WTC11 (cell line): Measurements from ENCODE around the gene ADM5. TPM values are rescaled to one million over a fixed set of nuclear protein-coding genes. Genes with fewer than 3 reads are reported as not detected.

Source experiments
- ATAC-seq: fragments of 200-7000 bp; cut with Tn5 transposase; 2 replicates; pipeline ENCODE4 v1.10.0; 2021; ENCODE audit warnings: mild to moderate bottlenecking, moderate library complexity
- CTCF ChIA-PET: fragments of 300-600 bp; sonication (Branson Sonifier 250); formaldehyde crosslinking; loops from one replicate; lab custom pipeline; 2021; ENCODE audit warnings: antibody characterized with exemption; lab: Charles Lee
- POLR2A ChIA-PET: fragments of 350-600 bp; sonication (Branson Sonifier 250); formaldehyde crosslinking; loops from one replicate; lab custom pipeline; 2021; ENCODE audit warnings: antibody characterized with exemption; lab: Charles Lee
- DNase-seq: peaks from one replicate; pipeline ENCODE4 v3.0.0; 2021; ENCODE audit warnings: low spot score
- H3K27ac Mint-ChIP-seq: 2 replicates; pipeline ENCODE4 v1.8.0; 2021; ENCODE audit warnings: mixed read lengths
- H3K27me3 Mint-ChIP-seq: 2 replicates; pipeline ENCODE4 v1.8.0; 2021; ENCODE audit warnings: low read depth, mild to moderate bottlenecking, moderate library complexity, mixed read lengths
- H3K36me3 Mint-ChIP-seq: 2 replicates; pipeline ENCODE4 v1.8.0; 2021; ENCODE audit warnings: mixed read lengths
- H3K4me1 Mint-ChIP-seq: 2 replicates; pipeline ENCODE4 v1.8.0; 2022; ENCODE audit warnings: mixed read lengths
- H3K4me3 Mint-ChIP-seq: 2 replicates; pipeline ENCODE4 v1.8.0; 2021; ENCODE audit warnings: mild to moderate bottlenecking, moderate library complexity, mixed read lengths
- H3K9me3 Mint-ChIP-seq: 2 replicates; pipeline ENCODE4 v1.8.0; 2021; ENCODE audit warnings: mixed read lengths
- ATF6 ChIP-seq: sonication (generic); formaldehyde crosslinking; IDR thresholded peaks from 2 replicates; pipeline ENCODE4 v1.8.1; 2023; ENCODE audit warnings: mild to moderate bottlenecking, missing genetic modification reagents
- CBFB ChIP-seq: sonication (generic); formaldehyde crosslinking; IDR thresholded peaks from 2 replicates; pipeline ENCODE4 v1.8.1; 2022; ENCODE audit warnings: mild to moderate bottlenecking, low read depth, missing genetic modification reagents
- CREM ChIP-seq: sonication (generic); formaldehyde crosslinking; IDR thresholded peaks from 2 replicates; pipeline ENCODE4 v1.8.1; 2022; ENCODE audit warnings: mild to moderate bottlenecking, missing genetic modification reagents, moderate library complexity
- EMX1 ChIP-seq: fragments of 250-450 bp; sonication (Bioruptor Pico); IDR thresholded peaks from 2 replicates; pipeline ENCODE4 v1.8.0; 2021; ENCODE audit warnings: mild to moderate bottlenecking
- ESRRA ChIP-seq: sonication (generic); formaldehyde crosslinking; IDR thresholded peaks from 2 replicates; pipeline ENCODE4 v1.8.1; 2022; ENCODE audit warnings: mild to moderate bottlenecking, missing genetic modification reagents, borderline replicate concordance
- FOXK1 ChIP-seq: sonication (generic); formaldehyde crosslinking; IDR thresholded peaks from 2 replicates; pipeline ENCODE4 v1.8.0; 2022; ENCODE audit warnings: mild to moderate bottlenecking, moderate library complexity, missing genetic modification reagents
- JUN ChIP-seq: sonication (generic); formaldehyde crosslinking; IDR thresholded peaks from 2 replicates; pipeline ENCODE4 v1.8.0; 2023; ENCODE audit warnings: mild to moderate bottlenecking, missing genetic modification reagents
- ZNF121 ChIP-seq: sonication (generic); formaldehyde crosslinking; IDR thresholded peaks from 2 replicates; pipeline ENCODE4 v1.8.0; 2023; ENCODE audit warnings: missing genetic modification reagents
- ZNF219 ChIP-seq: sonication (generic); formaldehyde crosslinking; IDR thresholded peaks from 2 replicates; pipeline ENCODE4 v1.8.0; 2023; ENCODE audit warnings: missing genetic modification reagents, mild to moderate bottlenecking, borderline replicate concordance
- ZNF423 ChIP-seq: fragments of 250-450 bp; sonication (Bioruptor Pico); IDR thresholded peaks from 2 replicates; pipeline ENCODE4 v2.1.2; 2022; ENCODE audit warnings: mild to moderate bottlenecking, moderate library complexity
- ZNF532 ChIP-seq: fragments of 250-450 bp; sonication (Bioruptor Pico); IDR thresholded peaks from 2 replicates; pipeline ENCODE4 v1.9.0; 2021; ENCODE audit warnings: mild to moderate bottlenecking, borderline replicate concordance
- ZNF671 ChIP-seq: fragments of 250-450 bp; sonication (Bioruptor Pico); IDR thresholded peaks from 2 replicates; pipeline ENCODE4 v1.8.0; 2021; ENCODE audit warnings: mild to moderate bottlenecking
- total RNA-seq: library from RNA; stranded (reverse); gene quantifications from 3 replicates; pipeline ENCODE4 v1.2.3, GENCODE V29; 2021
- TF ChIP-seq, protein P1 (sequence below): sonication (generic); formaldehyde crosslinking; IDR thresholded peaks from 2 replicates; pipeline ENCODE4 v1.8.1; 2022; ENCODE audit warnings: mild to moderate bottlenecking, missing genetic modification reagents, moderate library complexity, borderline replicate concordance

Gene ADM5
- total RNA-seq, 1 experiment from 2014 or later: 6.7 TPM

GRCh38 chr19:49655570-49656455, 33.6 kb upstream of the ADM5 start:
- H3K36me3 Mint-ChIP-seq: peaks cover 58% of the 10 kb centered on the region
- H3K27ac Mint-ChIP-seq: peak overlapping the region; percentile 19; the same call in 1 of the 2 replicates

DNA sequence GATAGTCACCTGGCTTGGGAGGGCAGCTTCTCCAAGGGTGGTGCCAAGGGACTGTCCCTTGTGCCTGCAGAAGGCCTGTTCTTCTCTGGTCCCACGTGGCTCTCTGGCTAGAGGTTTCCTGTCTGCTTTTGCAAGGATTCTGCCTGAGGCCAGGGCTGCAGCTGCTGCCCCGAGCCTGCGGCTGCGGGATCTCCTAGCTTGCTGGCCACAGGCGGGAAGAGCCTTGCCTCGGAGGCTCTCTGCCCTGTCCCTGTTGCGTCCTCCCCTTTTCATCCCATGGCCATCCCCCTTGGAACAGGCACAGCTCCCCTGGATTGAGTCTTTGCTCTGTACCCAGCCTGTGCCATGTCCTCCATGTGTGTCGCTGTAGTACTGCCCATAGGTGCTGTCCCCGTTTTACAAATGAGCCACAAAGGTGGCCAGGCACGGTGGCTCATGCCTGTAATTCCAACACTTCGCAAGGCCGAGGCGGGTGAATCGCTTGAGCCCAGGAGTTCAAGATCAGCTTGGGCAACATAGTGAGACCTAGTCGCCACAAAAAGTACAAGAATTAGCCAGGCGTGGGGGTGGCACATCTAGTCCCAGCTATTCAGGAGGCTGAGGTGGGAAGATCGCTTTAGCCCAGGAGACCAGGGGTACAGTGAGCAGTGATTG, 32.8 kb upstream of the ADM5 start:
- Mint-ChIP-seq H3K27ac (peak overlapping the region; percentile 19), H3K4me3 (no peak overlapping the region), H3K9me3 (peaks cover 7% of the 10 kb centered on the region), H3K4me1 (peaks cover 10% of the 10 kb centered on the region), H3K36me3 (peaks cover 63% of the 10 kb centered on the region), H3K27me3 (no peaks in the 10 kb centered on the region)
- TF ChIP-seq ATF6 (CRISPR knock-in tag): no peak
- no peak for TF ChIP-seq ZNF423
- ChIA-PET CTCF (interaction anchor here (0.8 to 1.9 kb wide), 3 partner anchors 20 to 28 kb away, joined by 3 to 5 read pairs (median 3); no protein-coding TSS in a partner anchor), POLR2A (no interaction called here)
- ATAC-seq (no peak), DNase-seq (no peak)

More at GRCh38 chr19:49655570-49656455, 33.6 kb upstream of the ADM5 start:
- no peaks in the 10 kb centered on the region for H3K27me3 Mint-ChIP-seq
- ATAC-seq: no peak
- CTCF ChIA-PET: interaction anchor here (0.8 to 1.9 kb wide), 5 partner anchors 16 to 34 kb away, joined by 3 to 5 read pairs (median 3); partner anchors contain the start of gene RRAS
- H3K9me3 Mint-ChIP-seq: peaks cover 7% of the 10 kb centered on the region
- TF ChIP-seq ZNF671 (CRISPR knock-in tag) (no peak), ZNF121 (CRISPR knock-in tag) (peak; percentile 63; the same call in 1 of the 2 replicates)
- POLR2A ChIA-PET: interaction anchor here (0.8 kb wide), 1 partner anchor 16 kb away, joined by 4 read pairs; the partner anchor contains the start of gene RRAS
- DNase-seq: no peak
- peaks cover 10% of the 10 kb centered on the region for H3K4me1 Mint-ChIP-seq
- H3K4me3 Mint-ChIP-seq: no peak overlapping the region

DNA sequence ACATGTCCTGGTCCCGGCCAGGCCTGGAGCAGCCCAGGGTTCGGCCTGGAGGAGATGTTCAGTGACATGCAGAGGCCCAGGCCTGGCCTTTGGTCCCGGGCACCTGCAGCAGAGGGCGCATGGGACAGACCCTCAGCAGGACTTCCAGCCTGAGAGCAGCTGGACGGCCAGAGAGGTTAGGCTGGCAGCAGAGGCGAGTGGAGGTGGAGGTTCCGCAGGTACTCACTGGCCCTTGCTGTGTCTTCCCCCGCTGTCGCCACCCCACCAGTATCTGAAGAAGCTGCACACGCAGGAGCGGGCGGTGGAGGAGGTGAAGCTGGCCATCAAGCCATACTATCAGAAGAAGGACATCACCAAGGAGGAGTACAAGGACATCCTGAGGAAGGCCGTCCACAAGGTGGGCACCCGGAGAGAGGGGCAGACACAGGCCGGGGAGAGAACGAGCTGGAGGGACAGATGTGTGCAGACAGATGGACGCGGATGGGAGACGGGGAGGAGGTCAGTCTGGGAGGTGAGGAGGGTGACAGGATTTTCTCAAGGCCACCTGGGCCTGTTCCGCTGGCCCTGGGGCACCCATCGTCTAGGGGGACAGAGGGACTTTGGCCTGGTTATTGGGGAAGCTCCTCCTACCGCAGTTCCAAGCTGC, 31.8 kb upstream of the ADM5 start:
- peaks cover 7% of the 10 kb centered on the region for H3K9me3 Mint-ChIP-seq
- peaks cover 10% of the 10 kb centered on the region for H3K4me1 Mint-ChIP-seq
- ChIA-PET CTCF (interaction anchor here (0.6 to 1.3 kb wide), 3 partner anchors 20 to 41 kb away, joined by 3 to 4 read pairs (median 3); partner anchors contain the start of gene PRMT1), POLR2A (interaction anchor here (0.9 kb wide), 1 partner anchor 16 kb away, joined by 3 read pairs; the partner anchor contains the start of gene SCAF1)
- H3K27me3 Mint-ChIP-seq: no peaks in the 10 kb centered on the region
- H3K4me3 Mint-ChIP-seq: no peak overlapping the region
- ATAC-seq (no peak), DNase-seq (no peak)
- TF ChIP-seq ESRRA (CRISPR knock-in tag) (no peak), CBFB (CRISPR knock-in tag) (no peak), ZNF219 (no peak), JUN (CRISPR knock-in tag) (no peak), FOXK1 (CRISPR knock-in tag) (no peak)
- TF ChIP-seq, protein P1, sequence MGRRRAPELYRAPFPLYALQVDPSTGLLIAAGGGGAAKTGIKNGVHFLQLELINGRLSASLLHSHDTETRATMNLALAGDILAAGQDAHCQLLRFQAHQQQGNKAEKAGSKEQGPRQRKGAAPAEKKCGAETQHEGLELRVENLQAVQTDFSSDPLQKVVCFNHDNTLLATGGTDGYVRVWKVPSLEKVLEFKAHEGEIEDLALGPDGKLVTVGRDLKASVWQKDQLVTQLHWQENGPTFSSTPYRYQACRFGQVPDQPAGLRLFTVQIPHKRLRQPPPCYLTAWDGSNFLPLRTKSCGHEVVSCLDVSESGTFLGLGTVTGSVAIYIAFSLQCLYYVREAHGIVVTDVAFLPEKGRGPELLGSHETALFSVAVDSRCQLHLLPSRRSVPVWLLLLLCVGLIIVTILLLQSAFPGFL (CRISPR knock-in tag): no peak
- H3K27ac Mint-ChIP-seq: peak overlapping the region; percentile 15; the same call in 1 of the 2 replicates
- H3K36me3 Mint-ChIP-seq: peaks cover 70% of the 10 kb centered on the region

GRCh38 chr19:49658139-49658517, 31.3 kb upstream of the ADM5 start:
- H3K27me3 Mint-ChIP-seq: no peaks in the 10 kb centered on the region
- H3K4me1 Mint-ChIP-seq: peaks cover 10% of the 10 kb centered on the region
- H3K36me3 Mint-ChIP-seq: peaks cover 75% of the 10 kb centered on the region
- peaks cover 7% of the 10 kb centered on the region for H3K9me3 Mint-ChIP-seq
- POLR2A ChIA-PET: no interaction called here
- ATAC-seq: no peak
- DNase-seq: no peak
- H3K27ac Mint-ChIP-seq: no peak overlapping the region
- H3K4me3 Mint-ChIP-seq: no peak overlapping the region
- CTCF ChIA-PET: interaction anchor here (0.6 to 1.3 kb wide), 3 partner anchors 19 to 40 kb away, joined by 3 to 4 read pairs (median 3); partner anchors contain the start of gene PRMT1
- no peak for TF ChIP-seq CREM (CRISPR knock-in tag)
- no peak for TF ChIP-seq EMX1 (CRISPR knock-in tag)
- no peak for TF ChIP-seq ATF6 (CRISPR knock-in tag)
- no peak for TF ChIP-seq ZNF532 (CRISPR knock-in tag)
